ENCODE results near the gene C11orf87. TPM values are rescaled to one million over a fixed set of nuclear protein-coding genes. Genes with fewer than 3 reads are reported as not detected.

C11orf87 gene
- total and polyA plus RNA-seq, 2 of the 4 experiments (the other 2 are of a cell fraction) = under 0.01 to 0.24 TPM

DNA sequence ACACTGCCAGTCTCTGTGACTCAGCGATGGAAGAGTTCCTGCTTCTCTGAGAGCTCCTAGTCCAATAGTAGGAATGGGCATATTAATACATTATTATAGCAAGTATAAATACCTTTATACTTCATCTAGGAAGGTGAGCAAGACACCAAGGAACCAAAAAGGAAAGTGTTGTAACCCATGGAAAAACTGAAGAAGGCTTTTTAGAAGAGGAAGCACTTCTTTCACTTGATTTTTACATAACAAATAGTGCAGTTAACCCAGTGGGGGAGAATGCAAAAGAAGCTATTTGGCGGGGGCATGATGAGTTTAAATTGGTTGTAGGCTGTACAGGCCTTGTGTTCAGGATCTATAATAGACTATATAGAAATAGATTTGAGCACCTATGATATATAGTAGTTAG lies 31.2 kb upstream of the C11orf87 start:
- H3K9ac ChIP-seq (ENCODE audit: low read depth, low read length) = no peak overlapping the region
- H2AK5ac ChIP-seq (ENCODE audit: low read depth, low read length) = no peak overlapping the region
- no peak overlapping the region for H4K5ac ChIP-seq (ENCODE audit: low read depth, low read length)
- H3K23ac ChIP-seq (ENCODE audit: low read depth, low read length) = no peak overlapping the region
- H2BK5ac ChIP-seq (ENCODE audit: low read depth, low read length, poor library complexity, severe bottlenecking) = no peak overlapping the region
- no peaks in the 10 kb centered on the region for H3K79me1 ChIP-seq (ENCODE audit: low read depth in 1 of 2, low read length in 2 of 2)
- H3K56ac ChIP-seq (ENCODE audit: extremely low read depth, insufficient read depth, low read length) = no peak overlapping the region
- no peak overlapping the region for H2AK9ac ChIP-seq (replicated peaks; ENCODE audit: low read depth, low read length, poor library complexity)
- no peak overlapping the region for H3K4me3 ChIP-seq (ENCODE audit: insufficient read depth, low read depth, low read length)
- H3K27ac ChIP-seq (ENCODE audit: insufficient read depth, low read length) = no peak overlapping the region
- H3K14ac ChIP-seq (replicated peaks; ENCODE audit: low read depth, low read length) = no peak overlapping the region
- H3K27me3 ChIP-seq (ENCODE audit: control insufficient read depth, insufficient read depth, low read length) = no peaks in the 10 kb centered on the region
- POLR2A ChIA-PET (ENCODE audit: unreplicated experiment) = no interaction called here
- in situ Hi-C loops (cut with MboI; ENCODE audit: low sequenced_read_pairs) = no loop called here
- DNase-seq (no peak), ATAC-seq (ENCODE audit: low read depth) (0 out of 2 replicates have a peak, but pooled peaks have one; percentile 48)
- CTCF ChIA-PET = no interaction called here
- H3K4me2 ChIP-seq (ENCODE audit: low read depth, low read length) = no peak overlapping the region
- no peaks in the 10 kb centered on the region for H4K20me1 ChIP-seq (ENCODE audit: insufficient read depth, low read length)
- no CpG with 5 or more reads among the region's 2 CpGs for WGBS, 2 experiments (ENCODE audit: extremely low coverage in 2 of 2, insufficient read length in 1 of 2)
- H2BK15ac ChIP-seq (ENCODE audit: low read depth, low read length) = no peak overlapping the region
- no peaks in the 10 kb centered on the region for H3K9me1 ChIP-seq (ENCODE audit: insufficient read depth, low read length)
- intact Hi-C loops (cut with micrococcal nuclease) = no loop called here
- dilution Hi-C loops (cut with HindIII; ENCODE audit: low sequenced_read_pairs, unreplicated experiment) = no loop called here
- H3K9me3 ChIP-seq (ENCODE audit: control insufficient read depth, insufficient read depth, low read length) = no peaks in the 10 kb centered on the region
- H3K4me1 ChIP-seq (ENCODE audit: control insufficient read depth, insufficient read depth, low read length) = no peaks in the 10 kb centered on the region
- H4K91ac ChIP-seq (ENCODE audit: insufficient read depth, low read depth, low read length) = no peak overlapping the region
- no peak overlapping the region for H2BK120ac ChIP-seq (ENCODE audit: low read depth, low read length)
- H3K36me3 ChIP-seq (ENCODE audit: control insufficient read depth, insufficient read depth, low read length) = no peaks in the 10 kb centered on the region
- BruUV-seq (replicated peaks) = no TSS peak
- no peak overlapping the region for H2BK20ac ChIP-seq (ENCODE audit: low read depth, low read length)
- no peak overlapping the region for H3K18ac ChIP-seq (ENCODE audit: low read depth, low read length)
- H4K8ac ChIP-seq (ENCODE audit: low read depth in 2 of 2, low read length in 2 of 2) = no peak overlapping the region
- H2AFZ ChIP-seq (replicated peaks; ENCODE audit: low read length, poor library complexity) = no peak overlapping the region
- no peak overlapping the region for H3K4ac ChIP-seq (ENCODE audit: low read depth, low read length)
- no peak for TF ChIP-seq MXI1 (IDR thresholded peaks at IDR 0.05; ENCODE audit: borderline replicate concordance, low read depth, low read length)
- no peak for TF ChIP-seq BHLHE40 (IDR thresholded peaks at IDR 0.05; ENCODE audit: low read depth, low read length)

Measured in IMR-90 (cell line).